SK-N-SH treated with all-trans-retinoic acid at 6 μM for 48 hours (cell line): ENCODE measurements around the gene CEACAM18.
"Not testable (repeated sequence)": the region's sequence is repeated elsewhere in the genome, so short reads cannot be mapped to it uniquely, and the experiment has no call there.

Experiments used
- ATAC-seq: fragments of 200-7000 bp; cut with Tn5 transposase; 3 replicates; pipeline ENCODE4 v1.9.1; 2020; ENCODE audit warnings: mild to moderate bottlenecking, moderate library complexity
- BACH2 ChIP-seq: fragments of 250-450 bp; sonication (Bioruptor Pico); IDR thresholded peaks from 2 replicates; pipeline ENCODE4 v1.9.0; 2021; ENCODE audit warnings: mild to moderate bottlenecking, borderline replicate concordance
- CREB5 ChIP-seq: fragments of 250-450 bp; sonication (Bioruptor Pico); IDR thresholded peaks from 2 replicates; pipeline ENCODE4 v1.5.1; 2020; ENCODE audit warnings: low read depth, mild to moderate bottlenecking, moderate library complexity
- CSRNP3 ChIP-seq: fragments of 250-450 bp; sonication (Bioruptor Pico); IDR thresholded peaks from 2 replicates; pipeline ENCODE4 v1.5.1; 2021; ENCODE audit warnings: mild to moderate bottlenecking, moderate library complexity
- GLIS3 ChIP-seq: fragments of 250-450 bp; sonication (Bioruptor Pico); IDR thresholded peaks from 2 replicates; pipeline ENCODE4 v1.5.0; 2020; ENCODE audit warnings: mild to moderate bottlenecking, moderate library complexity
- ISL1 ChIP-seq: fragments of 250-450 bp; sonication (Bioruptor Pico); IDR thresholded peaks from 2 replicates; pipeline ENCODE4 v2.1.2; 2022; ENCODE audit warnings: mild to moderate bottlenecking, moderate library complexity
- OSR1 ChIP-seq: fragments of 250-450 bp; sonication (Bioruptor Pico); IDR thresholded peaks from 2 replicates; pipeline ENCODE4 v1.8.0; 2022; ENCODE audit warnings: moderate library complexity, mild to moderate bottlenecking, inconsistent platforms
- PATZ1 ChIP-seq: fragments of 250-450 bp; sonication (Bioruptor Pico); IDR thresholded peaks from 2 replicates; pipeline ENCODE4 v1.8.0; 2020; ENCODE audit warnings: mild to moderate bottlenecking, moderate library complexity, borderline replicate concordance
- POU6F1 ChIP-seq: fragments of 250-450 bp; sonication (Bioruptor Pico); IDR thresholded peaks from 2 replicates; pipeline ENCODE4 v1.8.0; 2021; ENCODE audit warnings: low read depth, mild to moderate bottlenecking, moderate library complexity, borderline replicate concordance
- PPARA ChIP-seq: fragments of 250-450 bp; sonication (Bioruptor Pico); IDR thresholded peaks from 2 replicates; pipeline ENCODE4 v1.5.0; 2020; ENCODE audit warnings: mild to moderate bottlenecking, borderline replicate concordance
- RARB ChIP-seq: fragments of 250-450 bp; sonication (Bioruptor Pico); IDR thresholded peaks from 2 replicates; pipeline ENCODE4 v1.8.0; 2021; ENCODE audit warnings: mild to moderate bottlenecking, moderate library complexity
- SNAI2 ChIP-seq: fragments of 250-450 bp; sonication (Bioruptor Pico); IDR thresholded peaks from 2 replicates; pipeline ENCODE4 v1.5.0; 2020; ENCODE audit warnings: mild to moderate bottlenecking, moderate library complexity
- TCF4 ChIP-seq: fragments of 250-450 bp; sonication (Bioruptor Pico); IDR thresholded peaks from 2 replicates; pipeline ENCODE4 v1.8.0; 2021; ENCODE audit warnings: mild to moderate bottlenecking, moderate library complexity, borderline replicate concordance
- TOX ChIP-seq: fragments of 250-450 bp; sonication (Bioruptor Pico); IDR thresholded peaks from 2 replicates; pipeline ENCODE4 v1.8.0; 2021; ENCODE audit warnings: mild to moderate bottlenecking, moderate library complexity, borderline replicate concordance
- TSHZ2 ChIP-seq: fragments of 250-450 bp; sonication (Bioruptor Pico); IDR thresholded peaks from 2 replicates; pipeline ENCODE4 v1.5.0; 2020; ENCODE audit warnings: mild to moderate bottlenecking, moderate library complexity
- ZNF565 ChIP-seq: fragments of 450-650 bp; formaldehyde crosslinking; conservative IDR thresholded peaks from 2 replicates; pipeline ENCODE4 v1.5.0; 2020; ENCODE audit warnings: low read depth, mild to moderate bottlenecking, moderate library complexity
- ZNF70 ChIP-seq: fragments of 450-650 bp; formaldehyde crosslinking; IDR thresholded peaks from 2 replicates; pipeline ENCODE4 v1.5.0; 2020; ENCODE audit warnings: mild to moderate bottlenecking, moderate library complexity
- ZNF8 ChIP-seq: fragments of 450-650 bp; formaldehyde crosslinking; IDR thresholded peaks from 2 replicates; pipeline ENCODE4 v1.5.0; 2020; ENCODE audit warnings: mild to moderate bottlenecking, moderate library complexity

Gene CEACAM18

GRCh38 chr19:51440846-51441409 lies 37.4 kb upstream of the CEACAM18 start (continued):
- TF ChIP-seq BACH2 (CRISPR knock-in tag) (no peak), ZNF8 (CRISPR knock-in tag) (no peak), TCF4 (CRISPR knock-in tag) (no peak), RARB (CRISPR knock-in tag) (no peak), ZNF70 (CRISPR knock-in tag) (no peak)
- TF ChIP-seq, all 23 proteins: peak for 0

- peak; percentile 19; the same call in 2 of the 3 replicates for ATAC-seq
- TF ChIP-seq CSRNP3 (CRISPR knock-in tag) (no peak), PATZ1 (no peak), TCF4 (CRISPR knock-in tag) (no peak), TOX (CRISPR knock-in tag) (no peak), CREB5 (CRISPR knock-in tag) (no peak), TSHZ2 (CRISPR knock-in tag) (no peak), POU6F1 (CRISPR knock-in tag) (no peak), OSR1 (CRISPR knock-in tag) (no peak), SNAI2 (CRISPR knock-in tag) (no peak), PPARA (CRISPR knock-in tag) (no peak), ZNF565 (CRISPR knock-in tag) (no peak), BACH2 (CRISPR knock-in tag) (no peak), ZNF70 (CRISPR knock-in tag) (no peak), GLIS3 (CRISPR knock-in tag) (no peak), RARB (CRISPR knock-in tag) (no peak)
- TF ChIP-seq, all 23 proteins: peak for 0
These were observed 36.6 kb upstream of the CEACAM18 start for GRCh38 chr19:51441410-51442390.

- not testable (repeated sequence) for ATAC-seq
These were observed 30.8 kb upstream of the CEACAM18 start for GRCh38 chr19:51447510-51447909.

- no peak for ATAC-seq
- TF ChIP-seq TCF4 (CRISPR knock-in tag), result no peak
- TF ChIP-seq POU6F1 (CRISPR knock-in tag), result no peak
- no peak for TF ChIP-seq TSHZ2 (CRISPR knock-in tag)
- TF ChIP-seq PPARA (CRISPR knock-in tag), result no peak
- no peak for TF ChIP-seq ISL1 (CRISPR knock-in tag)
These were observed 30.3 kb upstream of the CEACAM18 start for GRCh38 chr19:51448011-51448410.
